HS-5 (cell line): ENCODE measurements around the gene GOLGA8T.
"Not testable (repeated sequence)": the region's sequence is repeated elsewhere in the genome, so short reads cannot be mapped to it uniquely, and the experiment has no call there.

Experiments used
- DNase-seq: peaks from one replicate; pipeline ENCODE4 v3.0.0-alpha.2; 2012; ENCODE audit warnings: low read depth

GOLGA8T gene, protein sequence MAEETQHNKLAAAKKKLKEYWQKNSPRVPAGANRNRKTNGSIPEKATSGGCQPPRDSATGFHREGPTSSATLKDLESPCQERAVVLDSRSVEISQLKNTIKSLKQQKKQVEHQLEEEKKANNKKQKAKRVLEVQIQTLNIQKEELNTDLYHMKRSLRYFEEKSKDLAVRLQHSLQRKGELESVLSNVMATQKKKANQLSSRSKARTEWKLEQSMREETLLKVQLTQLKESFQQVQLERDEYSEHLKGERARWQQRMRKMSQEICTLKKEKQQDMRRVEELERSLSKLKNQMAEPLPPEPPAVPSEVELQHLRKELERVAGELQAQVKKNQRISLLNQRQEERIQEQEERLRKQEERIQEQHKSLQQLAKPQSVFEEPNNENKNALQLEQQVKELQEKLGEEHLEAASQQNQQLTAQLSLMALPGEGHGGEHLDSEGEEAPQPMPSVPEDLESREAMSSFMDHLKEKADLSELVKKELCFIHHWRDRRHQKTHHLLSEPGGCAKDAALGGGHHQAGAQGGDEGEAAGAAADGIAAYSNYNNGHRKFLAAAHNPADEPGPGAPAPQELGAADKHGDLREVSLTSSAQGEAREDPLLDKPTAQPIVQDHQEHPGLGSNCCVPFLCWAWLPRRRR

GRCh38 chr15:30134751-30135150 lies at the start of gene GOLGA8T:
TSS of gene GOLGA8T (plus strand) at chr15:30135051. CDS start at chr15:30135149, 98 bp downstream.
- DNase-seq = not testable (repeated sequence)

DNA sequence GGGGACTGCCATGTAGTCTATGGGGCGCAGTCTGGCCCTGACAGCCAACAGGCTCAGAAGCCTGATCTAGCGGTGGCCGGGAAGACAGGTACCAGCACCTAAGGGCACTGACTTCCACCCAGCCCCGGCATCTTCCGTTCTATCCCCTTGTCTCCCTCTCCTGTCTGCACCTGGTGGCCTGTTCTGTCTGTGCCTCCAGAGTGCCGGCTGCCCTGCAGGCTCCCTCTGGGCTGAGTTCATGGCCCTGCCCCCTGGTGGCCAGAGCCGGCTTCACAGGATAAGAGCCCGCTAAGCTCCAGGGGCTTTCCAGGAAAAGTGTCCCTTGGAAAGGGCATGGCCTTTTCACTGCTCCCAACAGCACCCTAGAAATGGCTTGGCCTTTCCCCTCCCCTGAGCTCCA lies 37.0 kb upstream of the GOLGA8T start:
- DNase-seq = not testable (repeated sequence)

DNA sequence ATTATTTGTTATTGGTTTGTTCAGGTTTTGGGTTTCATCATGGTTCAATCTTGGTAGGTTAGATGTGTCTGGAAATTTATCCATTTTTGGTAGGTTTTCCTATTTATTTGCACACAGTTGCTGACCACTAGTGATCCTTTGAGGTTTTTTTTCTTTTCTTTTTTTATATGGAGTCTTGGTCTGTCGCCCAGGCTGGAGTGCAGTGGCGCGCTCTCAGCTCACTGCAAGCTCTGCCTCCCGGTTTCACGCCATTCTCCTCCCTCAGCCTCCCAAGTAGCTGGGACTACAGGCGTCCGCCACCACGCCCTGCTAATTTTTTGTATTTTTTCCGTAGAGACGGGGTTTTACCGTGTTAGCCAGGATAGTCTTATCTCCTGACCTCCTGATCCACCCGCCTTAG lies 32.0 kb upstream of the GOLGA8T start:
- not testable (repeated sequence) for DNase-seq

DNA sequence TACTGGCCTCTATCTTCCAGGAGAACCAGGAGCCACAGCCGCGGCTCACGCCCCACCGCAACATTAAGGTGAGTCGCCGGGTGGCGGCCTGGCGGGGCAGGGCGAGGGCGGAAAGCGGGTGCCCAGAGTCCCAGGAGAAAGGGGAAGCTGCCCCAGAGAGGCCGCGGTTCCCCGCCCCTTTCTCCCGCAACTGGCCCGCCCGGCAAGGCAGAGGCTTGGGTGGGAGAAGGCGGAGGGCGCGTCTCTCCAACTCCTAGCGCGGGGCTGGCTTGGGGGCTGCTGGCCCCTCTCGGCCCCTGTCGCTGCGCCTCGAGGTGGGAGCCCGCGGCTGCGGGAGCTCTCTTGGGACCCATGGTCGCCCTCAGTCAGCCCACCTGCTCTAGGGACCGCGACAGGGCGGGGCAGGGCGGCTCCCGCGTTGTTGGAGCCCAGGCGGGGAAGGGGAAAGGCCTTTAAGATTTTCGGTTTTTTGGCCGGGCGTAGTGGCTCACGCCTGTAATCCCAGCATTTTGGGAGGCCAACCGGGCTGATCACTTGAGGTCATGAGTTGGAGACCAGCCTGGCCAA lies 30.8 kb upstream of the GOLGA8T start:
- DNase-seq = not testable (repeated sequence)

- not testable (repeated sequence) for DNase-seq
Observed at GRCh38 chr15:30110591-30110990, 24.3 kb upstream of the GOLGA8T start.

DNA sequence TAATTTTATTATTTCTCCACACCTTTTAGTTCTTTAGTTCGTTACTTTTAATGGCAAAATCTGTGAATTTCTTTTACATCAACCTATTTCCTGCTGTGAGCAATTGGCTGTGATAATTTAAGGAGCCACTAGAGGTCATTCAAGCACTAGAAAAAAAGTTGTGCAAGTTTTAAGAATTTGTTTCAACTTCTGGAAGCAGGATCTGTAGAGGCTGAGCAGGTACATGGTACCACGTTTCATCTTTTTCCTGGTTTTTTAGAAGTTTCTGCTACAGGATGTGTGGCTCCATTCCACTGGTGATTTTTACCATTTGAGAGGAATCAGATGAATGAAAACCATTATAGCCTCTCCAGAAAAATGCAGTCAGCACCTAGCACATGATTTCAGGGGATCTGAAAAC lies 4.8 kb upstream of the GOLGA8T start:
- not testable (repeated sequence) for DNase-seq

- DNase-seq = not testable (repeated sequence)
Observed at GRCh38 chr15:30143246-30143645, 8.4 kb downstream of the GOLGA8T start.

- DNase-seq = not testable (repeated sequence)
Observed at GRCh38 chr15:30149891-30150290, 15.0 kb downstream of the GOLGA8T start.

DNA sequence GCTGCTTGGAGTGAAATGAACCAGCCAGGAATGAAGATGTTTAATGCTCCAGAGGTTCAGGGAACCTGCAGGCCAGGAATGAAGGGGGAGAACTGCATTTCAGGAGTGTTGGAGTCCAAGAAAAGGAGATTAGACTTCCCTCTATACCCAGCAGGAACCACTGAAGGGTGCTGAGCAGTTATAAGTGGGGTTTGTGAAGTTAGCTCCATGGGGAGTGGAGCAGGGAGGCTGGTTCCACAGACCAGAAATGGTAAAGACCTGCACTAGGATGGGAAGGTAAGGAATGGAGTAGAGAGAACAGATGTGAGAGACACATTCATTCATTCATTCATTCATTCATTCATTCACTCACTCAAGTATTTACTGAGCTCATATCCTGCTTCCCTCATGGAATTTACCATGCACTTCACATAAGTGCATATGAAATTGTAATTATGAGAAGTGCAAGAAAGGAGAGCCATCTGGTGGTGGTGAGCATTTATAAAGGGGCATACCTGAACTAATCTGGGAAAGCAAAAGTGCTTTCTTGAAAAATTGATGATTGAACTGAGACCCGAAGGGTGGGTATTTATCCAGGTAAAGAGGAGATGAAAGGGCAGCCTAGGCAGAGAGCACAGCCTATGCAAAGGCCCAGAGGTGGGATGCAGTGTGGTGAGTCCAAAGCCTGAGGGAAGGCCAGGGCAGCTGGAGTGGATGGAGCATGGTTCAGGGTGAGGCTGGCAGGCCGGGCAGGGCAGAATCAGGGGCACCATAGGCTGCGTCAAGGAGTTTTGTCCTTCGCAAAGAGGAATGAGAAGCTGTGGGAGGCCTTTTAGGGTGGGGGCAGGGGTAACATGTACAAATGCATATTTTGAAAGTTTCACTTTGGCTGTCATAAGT lies 27.9 kb downstream of the GOLGA8T start:
- DNase-seq = not testable (repeated sequence)

DNA sequence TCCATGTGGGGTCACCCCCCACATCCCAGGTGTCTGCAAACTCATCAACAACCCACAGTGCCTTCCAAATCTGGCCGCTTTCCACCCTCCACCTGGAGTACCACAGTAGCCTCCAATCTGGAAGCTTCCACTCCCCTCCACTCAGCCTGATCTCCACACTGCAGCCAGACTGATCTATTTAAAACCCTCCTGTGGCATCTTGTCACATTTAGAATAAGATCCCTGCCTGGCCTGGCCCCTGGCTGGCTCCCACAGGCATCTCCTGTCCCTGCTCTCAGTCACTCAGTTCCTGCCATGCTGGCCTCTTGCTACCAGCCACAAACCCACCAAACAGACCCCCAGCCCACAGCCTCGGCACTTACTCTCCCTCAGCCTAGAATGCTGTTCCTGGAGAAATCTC lies 28.9 kb downstream of the GOLGA8T start:
- not testable (repeated sequence) for DNase-seq

DNA sequence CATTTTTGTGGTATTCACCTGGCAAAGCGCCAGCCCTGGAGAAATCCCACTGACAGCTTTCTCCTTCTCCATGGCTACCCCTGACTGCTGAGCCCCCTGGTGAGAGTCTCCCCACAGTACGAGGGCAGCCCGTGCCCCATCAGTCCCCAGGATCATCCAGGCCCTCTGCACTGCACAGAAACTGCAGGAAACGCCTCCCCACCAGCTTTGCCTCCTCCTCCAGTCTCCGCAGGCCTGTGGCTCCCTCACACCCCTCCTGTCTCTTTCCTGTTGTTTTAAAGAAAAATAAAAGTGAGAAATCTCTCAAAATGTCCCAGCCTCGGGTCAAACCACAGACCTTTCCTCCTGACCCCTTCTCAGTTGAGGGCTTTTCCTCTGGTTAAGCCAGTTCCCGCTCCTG lies 29.4 kb downstream of the GOLGA8T start:
- DNase-seq = not testable (repeated sequence)

DNA sequence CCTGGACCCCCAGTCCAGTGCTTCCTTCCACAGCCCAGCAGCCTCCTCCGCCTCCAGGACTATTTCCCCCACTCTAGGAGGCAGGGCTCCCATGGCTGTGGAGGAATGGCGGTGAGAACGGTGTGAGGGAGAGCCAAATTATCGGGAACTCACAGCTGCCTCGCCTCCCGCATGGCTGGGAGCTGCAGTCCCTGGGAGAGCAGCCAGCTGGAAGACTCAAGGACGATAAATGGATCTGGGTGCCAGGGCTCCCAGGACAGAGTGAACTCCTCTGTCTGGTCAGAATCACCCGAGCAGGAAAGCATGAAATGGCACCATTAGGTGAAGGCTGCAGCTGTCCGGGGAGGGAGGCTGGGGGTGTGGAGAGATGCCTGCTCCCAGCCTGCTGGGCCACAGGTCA lies 32.6 kb downstream of the GOLGA8T start:
- DNase-seq = not testable (repeated sequence)

DNA sequence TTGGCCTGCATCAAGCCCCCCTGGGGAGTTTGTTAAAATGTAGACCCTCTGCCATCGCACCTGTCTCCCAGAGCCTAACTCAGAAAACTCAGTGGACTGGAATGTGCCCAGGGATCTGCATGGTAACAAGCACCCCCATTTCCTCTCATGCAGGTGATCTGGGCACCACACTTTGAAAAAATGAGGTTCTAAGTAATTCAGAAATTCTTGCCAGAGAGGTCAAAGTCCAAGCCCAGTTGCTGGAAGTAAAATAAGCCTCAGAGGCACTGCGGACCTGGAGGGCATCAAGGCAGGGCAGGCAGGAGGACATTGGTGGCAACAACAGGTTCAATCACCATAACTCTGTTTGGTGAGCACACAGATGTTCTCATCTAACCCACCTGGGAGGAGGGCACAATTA lies 33.0 kb downstream of the GOLGA8T start:
- not testable (repeated sequence) for DNase-seq

DNA sequence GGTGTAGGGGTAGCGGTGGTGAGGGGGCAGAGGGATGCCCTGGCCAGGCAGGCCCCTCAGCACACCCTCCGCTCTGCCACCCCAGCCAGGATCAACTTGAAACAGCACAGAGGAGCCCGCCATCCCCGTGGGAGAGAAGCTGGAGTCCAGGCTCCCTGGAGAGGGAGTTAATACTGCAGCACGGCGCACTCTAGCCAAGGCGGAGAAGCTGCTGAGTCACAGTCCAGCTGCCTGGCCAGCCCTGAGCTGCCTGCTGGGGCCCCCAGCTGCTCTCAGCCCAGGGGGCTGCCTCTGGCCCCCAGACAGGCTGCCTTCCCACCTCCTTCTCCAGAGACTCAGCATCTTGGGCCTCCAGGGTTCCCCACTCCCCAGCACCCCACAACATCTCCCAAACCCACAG lies 36.6 kb downstream of the GOLGA8T start:
- DNase-seq = not testable (repeated sequence)

- not testable (repeated sequence) for DNase-seq
Observed at GRCh38 chr15:30173041-30173608, 38.3 kb downstream of the GOLGA8T start.

DNA sequence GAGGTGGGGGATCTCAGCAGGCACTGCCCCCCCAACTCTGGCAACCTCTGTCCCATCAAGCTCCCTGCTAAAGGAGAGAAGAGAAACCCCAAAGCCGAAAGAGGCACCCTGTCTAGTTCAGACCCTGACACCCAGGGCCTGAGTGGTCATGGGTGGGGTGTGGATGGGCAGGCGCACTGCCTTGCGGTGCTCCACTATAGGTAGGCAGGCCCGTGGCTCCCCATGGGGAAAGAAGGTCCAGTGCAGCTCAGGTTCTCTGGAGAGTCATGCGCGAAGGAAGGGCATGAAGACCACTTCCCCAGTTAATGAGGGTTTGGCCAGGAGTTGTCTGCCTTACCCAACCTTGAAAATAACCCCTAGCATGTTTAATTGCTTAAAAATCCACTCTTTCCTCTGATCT lies 40.4 kb downstream of the GOLGA8T start:
- not testable (repeated sequence) for DNase-seq

- not testable (repeated sequence) for DNase-seq
Observed at GRCh38 chr15:30176613-30177012, 41.8 kb downstream of the GOLGA8T start.

- not testable (repeated sequence) for DNase-seq
Observed at GRCh38 chr15:30179814-30180213, 45.0 kb downstream of the GOLGA8T start.

DNA sequence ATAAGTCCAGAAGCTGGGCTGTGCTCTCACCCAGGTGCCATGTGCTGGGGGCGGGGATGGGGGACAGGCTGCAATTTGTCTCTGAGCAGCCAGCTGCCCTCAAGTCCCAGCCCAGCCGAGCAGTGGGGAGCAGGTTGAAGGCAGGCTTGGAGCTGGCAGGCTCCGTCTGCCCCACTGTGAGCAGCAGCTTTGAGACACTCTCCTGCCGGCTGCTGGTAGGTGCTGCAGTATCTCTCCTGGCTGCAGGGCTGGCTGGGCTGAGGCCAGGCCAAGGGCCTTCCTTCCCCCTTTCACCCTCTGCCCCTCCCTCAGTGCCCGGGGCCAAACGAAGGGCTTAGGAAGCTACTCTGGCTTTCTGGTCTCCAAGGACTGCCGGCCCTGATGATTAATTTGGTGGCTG lies 50.6 kb downstream of the GOLGA8T start:
- DNase-seq = not testable (repeated sequence)

DNA sequence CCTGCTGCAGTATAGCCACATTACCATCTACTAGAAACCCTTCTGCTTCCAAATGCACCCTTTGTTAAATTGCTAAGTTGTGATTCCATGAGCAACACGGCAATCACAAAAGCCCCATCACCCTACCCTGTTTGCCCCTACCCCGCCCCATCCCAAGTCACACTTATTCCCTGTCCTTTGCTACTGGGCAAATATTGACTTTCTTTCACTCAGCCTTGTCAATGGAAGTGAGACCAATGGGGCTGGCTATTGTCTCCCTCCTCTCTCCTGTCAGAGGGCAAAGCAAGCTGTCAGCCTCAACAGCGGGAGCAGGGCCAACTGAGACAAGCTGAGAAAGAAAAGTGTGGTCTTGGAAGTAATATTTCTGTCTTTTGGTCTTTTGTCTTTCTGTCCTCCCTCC lies 52.6 kb downstream of the GOLGA8T start:
- DNase-seq = not testable (repeated sequence)

DNA sequence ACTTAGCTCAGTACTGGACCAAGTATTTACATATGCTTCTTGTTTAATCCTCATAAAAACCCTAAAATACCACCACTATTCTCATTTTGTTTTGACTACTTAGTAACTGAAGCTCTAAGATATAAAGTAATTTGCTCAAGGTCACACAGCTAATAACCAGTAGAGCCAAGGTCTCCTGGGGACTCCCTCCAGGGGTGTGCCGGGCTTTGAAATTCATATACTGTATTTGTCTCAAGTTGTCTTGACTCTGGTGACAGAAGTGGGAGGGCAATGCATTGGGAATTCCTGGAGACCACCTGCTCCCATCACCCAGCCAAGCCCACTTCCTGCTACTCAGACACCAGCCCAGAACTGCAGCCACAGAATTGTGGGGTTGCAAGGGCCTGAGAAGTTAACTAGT lies 54.9 kb downstream of the GOLGA8T start:
- DNase-seq = not testable (repeated sequence)

- DNase-seq = not testable (repeated sequence)
Observed at GRCh38 chr15:30191143-30191542, 56.3 kb downstream of the GOLGA8T start.
